LNCAP (cell line): ENCODE measurements around the gene KRT2.

ENCODE experiments used
- CTCF ChIP-seq: fragments of 450-650 bp; IDR thresholded peaks from 2 replicates; pipeline ENCODE4 v1.5.1; 2017; ENCODE audit warnings: mild to moderate bottlenecking

Gene KRT2

GRCh38 chr12:52689936-52690335, 37.9 kb upstream of the KRT2 start:
- TF ChIP-seq CTCF = no peak

GRCh38 chr12:52689239-52689638, 37.2 kb upstream of the KRT2 start:
- no peak for TF ChIP-seq CTCF

- TF ChIP-seq CTCF = no peak
Measured at GRCh38 chr12:52688481-52688880, 36.5 kb upstream of the KRT2 start.

GRCh38 chr12:52687497-52688385, 35.7 kb upstream of the KRT2 start:
- TF ChIP-seq CTCF = no peak

- TF ChIP-seq CTCF = no peak
Measured at GRCh38 chr12:52686756-52687487, 34.9 kb upstream of the KRT2 start.

- TF ChIP-seq CTCF = no peak
Measured at GRCh38 chr12:52686063-52686462, 34.1 kb upstream of the KRT2 start.

GRCh38 chr12:52685406-52685890, 33.4 kb upstream of the KRT2 start:
- TF ChIP-seq CTCF = no peak
